Common myeloid progenitor, CD34-positive (primary cell): Measurements from ENCODE around the gene SPARCL1.
A peak's percentile ranks its signal among the peaks of the same experiment; 100 is the strongest.

Experiments used
- CTCF ChIA-PET: fragments of 350-600 bp; sonication (Branson Sonifier 250); formaldehyde crosslinking; loops from one replicate; lab custom pipeline; 2021; ENCODE audit warnings: antibody characterized with exemption; lab: Charles Lee
- POLR2A ChIA-PET: fragments of 350-600 bp; sonication (Branson Sonifier 250); formaldehyde crosslinking; loops from one replicate; lab custom pipeline; 2021; ENCODE audit warnings: antibody characterized with exemption; lab: Charles Lee
- DNase-seq, 3 donors: peaks; one replicate each; pipeline versions ENCODE4 v3.0.0 to v3.0.0-alpha.2; 2013
- H3K27ac ChIP-seq, 2 experiments: 1 replicate in 1 of 2; 2 replicates in 1 of 2; pipeline ENCODE4 v1.7.0; 2013; ENCODE audit warnings: inconsistent platforms in 2 of 2, low read length in 2 of 2, mild to moderate bottlenecking in 2 of 2, low read depth in 1 of 2, moderate library complexity in 1 of 2; ENCODE audit not compliant: severe bottlenecking in 2 of 2, insufficient read depth in 1 of 2, poor library complexity in 1 of 2
- H3K27me3 ChIP-seq, 5 experiments: replicated peaks in 2 of 5; 1 replicate in 3 of 5; 2 replicates in 2 of 5; pipeline versions ENCODE4 v1.6.1 to v1.7.0; 2013; ENCODE audit warnings: low read length in 4 of 5, mild to moderate bottlenecking in 2 of 5, moderate library complexity in 2 of 5, inconsistent platforms in 1 of 5; ENCODE audit not compliant: insufficient read depth in 5 of 5, control insufficient read depth in 4 of 5
- H3K36me3 ChIP-seq, 4 experiments: 1 replicate in 2 of 4; 2 replicates in 2 of 4; pipeline versions ENCODE4 v1.6.1 to v1.7.0; 2013; ENCODE audit warnings: low read length in 3 of 4, control low read depth in 1 of 4, mild to moderate bottlenecking in 1 of 4; ENCODE audit not compliant: control insufficient read depth in 4 of 4, insufficient read depth in 4 of 4
- H3K4me1 ChIP-seq, 4 experiments: 1 replicate in 3 of 4; 2 replicates in 1 of 4; pipeline versions ENCODE4 v1.6.1 to v1.7.1; 2013; ENCODE audit warnings: low read length in 3 of 4, mild to moderate bottlenecking in 3 of 4, control low read depth in 1 of 4, inconsistent platforms in 1 of 4, moderate library complexity in 1 of 4; ENCODE audit not compliant: control insufficient read depth in 4 of 4, insufficient read depth in 4 of 4; ENCODE audit errors: control extremely low read depth in 1 of 4
- H3K4me3 ChIP-seq, 7 experiments: 1 replicate in 4 of 7; 2 replicates in 3 of 7; pipeline versions ENCODE4 v1.5.1 to v1.7.0; 2013; ENCODE audit warnings: mild to moderate bottlenecking in 7 of 7, low read length in 6 of 7, moderate library complexity in 6 of 7, inconsistent platforms in 2 of 7, low read depth in 2 of 7, control low read depth in 1 of 7; ENCODE audit not compliant: insufficient read depth in 4 of 7, control insufficient read depth in 1 of 7; ENCODE audit errors: extremely low read depth in 1 of 7
- H3K9me3 ChIP-seq, 5 experiments: 1 replicate in 4 of 5; 2 replicates in 1 of 5; pipeline versions ENCODE4 v1.6.1 to v1.7.1; 2013; ENCODE audit warnings: low read length in 4 of 5, mild to moderate bottlenecking in 2 of 5, inconsistent platforms in 1 of 5, low read depth in 1 of 5, moderate library complexity in 1 of 5; ENCODE audit not compliant: control insufficient read depth in 4 of 5, insufficient read depth in 2 of 5; ENCODE audit errors: control extremely low read depth in 1 of 5
- WGBS: methylation state at CpG from one replicate; pipeline ENCODE4 v1.1.5; 2013; ENCODE audit not compliant: insufficient coverage; 5-methylcytosine and 5-hydroxymethylcytosine counted together

Gene SPARCL1

DNA sequence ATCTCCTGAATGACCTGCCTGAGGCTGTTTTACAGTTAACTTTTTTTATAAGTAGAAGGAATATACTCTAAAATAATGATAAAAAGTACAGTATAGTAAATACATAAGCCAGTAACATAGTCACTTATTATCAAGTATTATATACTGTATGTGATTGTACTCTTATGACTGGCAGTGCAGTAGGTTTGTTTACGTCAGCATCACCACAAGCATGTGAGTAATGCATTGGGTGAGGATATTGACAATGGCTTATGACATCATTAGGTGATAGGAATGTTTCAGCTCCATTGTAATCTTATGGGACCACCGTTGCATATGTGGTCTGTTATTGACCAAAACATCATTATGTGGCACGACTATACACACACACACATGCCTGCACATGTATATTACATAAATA lies 86.3 kb downstream of the SPARCL1 start:
- no peak for DNase-seq
- Histone ChIP-seq H3K9me3 (no peaks in the 10 kb centered on the region), H3K4me1 (no peaks in the 10 kb centered on the region), H3K27me3 (no peaks in the 10 kb centered on the region), H3K4me3 (no peak overlapping the region), H3K27ac (no peak overlapping the region), H3K36me3 (peaks cover 12 to 30% (median 23%) of the 10 kb centered on the region in 4 experiments)
- ChIA-PET CTCF (interaction anchor here (1.0 to 1.6 kb wide), 3 partner anchors 10 to 172 kb away, joined by 3 to 4 read pairs (median 3); no protein-coding TSS in a partner anchor), POLR2A (no interaction called here)
- WGBS = no CpG with 5 or more reads among the region's 3 CpGs

GRCh38 chr4:87433342-87433741 lies 95.8 kb downstream of the SPARCL1 start:
- Histone ChIP-seq H3K36me3 (peaks cover 5 to 13% (median 7%) of the 10 kb centered on the region in 4 experiments), H3K4me1 (no peaks in the 10 kb centered on the region), H3K4me3 (no peak overlapping the region), H3K27me3 (no peaks in the 10 kb centered on the region), H3K9me3 (no peaks in the 10 kb centered on the region), H3K27ac (no peak overlapping the region)
- DNase-seq = no peak
- POLR2A ChIA-PET = no interaction called here
- CTCF ChIA-PET = no interaction called here
- 100% methylated on average over 1 of the region's 2 CpGs for WGBS

DNA sequence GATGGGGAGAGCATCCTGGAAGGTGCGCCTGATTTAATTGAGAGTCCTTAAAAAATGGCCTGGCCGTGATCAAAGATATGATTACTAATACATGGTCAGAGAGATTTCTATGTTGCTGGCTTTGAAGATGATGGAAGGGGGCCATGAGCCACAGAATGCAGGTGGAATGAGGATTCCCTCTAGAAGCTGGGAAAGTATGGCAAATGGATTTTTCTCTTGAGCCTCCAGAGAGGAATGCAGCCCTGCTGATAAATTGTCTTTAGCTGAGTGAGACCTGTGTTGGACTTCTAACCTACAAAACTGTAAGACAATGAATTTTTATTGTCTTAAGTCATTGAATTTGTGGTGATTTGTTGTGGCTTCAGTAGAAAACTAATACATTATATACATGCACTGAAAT lies 99.1 kb downstream of the SPARCL1 start:
- CTCF ChIA-PET = interaction anchor here (1.9 kb wide), 1 partner anchor 54 kb away, joined by 6 read pairs; no protein-coding TSS in a partner anchor
- H3K27me3 ChIP-seq = no peaks in the 10 kb centered on the region
- no peaks in the 10 kb centered on the region for H3K4me1 ChIP-seq
- H3K36me3 ChIP-seq = peaks cover 0 to 5% (median 2%) of the 10 kb centered on the region in 4 experiments
- no peak overlapping the region for H3K4me3 ChIP-seq
- H3K9me3 ChIP-seq = no peaks in the 10 kb centered on the region
- POLR2A ChIA-PET = no interaction called here
- no peak for DNase-seq
- WGBS = 100% methylated on average over 2 of the region's 2 CpGs
- no peak overlapping the region for H3K27ac ChIP-seq

DNA sequence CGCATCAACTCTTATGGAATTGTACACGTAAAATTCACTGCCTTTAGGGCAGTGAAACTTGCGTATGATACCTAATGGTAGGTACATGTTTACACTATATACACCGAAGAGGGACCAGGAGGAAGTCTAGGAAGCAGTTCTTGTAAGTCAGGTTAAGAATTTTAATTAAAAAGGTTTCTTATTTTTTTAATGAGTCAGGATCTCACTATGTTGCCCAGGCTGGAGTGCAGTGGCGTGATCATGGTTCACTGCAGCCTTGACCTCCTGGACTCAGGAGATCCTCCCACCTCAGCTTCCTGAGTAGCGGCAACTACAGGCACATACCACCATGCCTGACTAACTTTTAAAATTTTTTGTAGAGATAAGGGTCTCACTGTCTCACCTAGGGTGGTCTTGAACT lies 100.2 kb downstream of the SPARCL1 start:
- no peaks in the 10 kb centered on the region for H3K9me3 ChIP-seq
- peaks cover 0 to 3% (median 0%) of the 10 kb centered on the region in 4 experiments for H3K36me3 ChIP-seq
- CTCF ChIA-PET = interaction anchor here (1.2 kb wide), 1 partner anchor 18 kb away, joined by 3 read pairs; no protein-coding TSS in a partner anchor
- no peak for DNase-seq
- POLR2A ChIA-PET = no interaction called here
- H3K27ac ChIP-seq = no peak overlapping the region
- no peaks in the 10 kb centered on the region for H3K27me3 ChIP-seq
- peaks cover 0 to 4% (median under 1%) of the 10 kb centered on the region in 4 experiments for H3K4me1 ChIP-seq
- WGBS = 100% methylated on average over 5 of the region's 6 CpGs
- H3K4me3 ChIP-seq = no peak overlapping the region

DNA sequence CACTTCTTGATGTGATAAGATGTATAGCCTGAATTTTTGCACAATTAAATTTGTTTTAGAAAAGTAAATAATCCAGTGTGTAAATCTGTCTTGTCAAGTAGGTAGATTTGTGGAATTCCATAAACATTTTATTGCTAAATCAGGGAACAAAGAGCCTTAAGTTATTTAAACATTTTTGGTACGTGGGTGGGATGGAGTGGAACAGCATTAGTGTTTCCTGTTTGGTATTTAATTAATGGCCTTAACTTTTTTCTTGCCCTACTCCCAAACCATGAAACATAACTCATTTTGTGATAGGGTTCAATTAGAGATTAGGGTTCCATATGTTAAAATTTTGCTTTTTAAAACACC lies 101.7 kb downstream of the SPARCL1 start:
- POLR2A ChIA-PET = no interaction called here
- Histone ChIP-seq H3K4me3 (no peak overlapping the region), H3K9me3 (no peaks in the 10 kb centered on the region), H3K27me3 (no peaks in the 10 kb centered on the region), H3K27ac (no peak overlapping the region), H3K36me3 (peaks cover 0 to 3% (median 0%) of the 10 kb centered on the region in 4 experiments), H3K4me1 (peaks cover 3 to 13% (median 10%) of the 10 kb centered on the region in 4 experiments)
- CTCF ChIA-PET = interaction anchor here (1.1 kb wide), 1 partner anchor 52 kb away, joined by 3 read pairs; no protein-coding TSS in a partner anchor
- WGBS = no CpG with 5 or more reads among the region's 1 CpG
- DNase-seq = no peak

- Histone ChIP-seq H3K27me3 (no peaks in the 10 kb centered on the region), H3K27ac (no peak overlapping the region), H3K9me3 (no peaks in the 10 kb centered on the region), H3K4me1 (peaks cover 3 to 13% (median 11%) of the 10 kb centered on the region in 4 experiments), H3K4me3 (no peak overlapping the region), H3K36me3 (peaks cover 0 to under 1% (median 0%) of the 10 kb centered on the region in 4 experiments)
- DNase-seq = no peak
- CTCF ChIA-PET = no interaction called here
- POLR2A ChIA-PET = no interaction called here
- 80% methylated on average over 1 of the region's 3 CpGs for WGBS
Measured at GRCh38 chr4:87426865-87427517, 102.2 kb downstream of the SPARCL1 start.

DNA sequence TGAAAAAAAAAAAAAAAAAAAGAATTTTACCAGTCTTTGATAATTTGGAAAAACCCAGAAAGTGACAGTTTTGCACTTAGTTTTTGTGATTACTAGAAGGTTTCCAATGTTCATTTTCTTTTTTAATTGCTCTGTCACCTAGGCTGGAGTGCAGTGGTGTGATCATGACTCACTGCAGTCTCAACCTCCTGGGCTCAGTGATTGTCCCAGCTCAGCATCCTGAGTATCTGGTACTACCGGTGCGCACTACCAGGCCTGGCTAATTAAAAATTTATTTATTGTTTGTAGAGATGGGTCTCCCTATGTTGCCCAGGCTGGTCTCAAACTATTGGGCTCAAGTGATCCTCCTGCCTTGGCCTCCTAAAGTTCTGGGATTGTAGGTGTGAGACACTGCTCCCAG lies 103.5 kb downstream of the SPARCL1 start:
- Histone ChIP-seq H3K27me3 (no peaks in the 10 kb centered on the region), H3K36me3 (no peaks in the 10 kb centered on the region), H3K4me1 (peaks cover 10 to 22% (median 13%) of the 10 kb centered on the region in 4 experiments), H3K4me3 (no peak overlapping the region), H3K27ac (no peak overlapping the region), H3K9me3 (no peaks in the 10 kb centered on the region)
- DNase-seq = peak in 1 of 3 donors; percentile 27
- ChIA-PET POLR2A (no interaction called here), CTCF (interaction anchor here (1.5 kb wide), 1 partner anchor 45 kb away, joined by 4 read pairs; no protein-coding TSS in a partner anchor)
- WGBS = 100% methylated on average over 2 of the region's 2 CpGs
